Thyroid gland (tissue), 4 donors: ENCODE data around the gene C6orf52. TPM values are rescaled to one million over a fixed set of nuclear protein-coding genes. Genes with fewer than 3 reads are reported as not detected.
"Not testable (repeated sequence)": the region's sequence is repeated elsewhere in the genome, so short reads cannot be mapped to it uniquely, and the experiment has no call there.

ENCODE experiments used
- DNase-seq, 2 donors: peaks; one replicate each; pipeline ENCODE4 v3.0.0-alpha.2; 2019
- H3K27ac ChIP-seq, 3 donors: fragments of 200-600 bp; sonication (generic); 1 replicate in 2 of 3; 2 replicates in 1 of 3; pipeline ENCODE4 v1.5.1; 2016 to 2019; ENCODE audit warnings: mild to moderate bottlenecking in 1 of 3, moderate library complexity in 1 of 3
- H3K27me3 ChIP-seq: fragments of 200-600 bp; sonication (generic); one replicate; pipeline ENCODE4 v1.5.1; 2019
- H3K36me3 ChIP-seq, 2 donors: fragments of 200-600 bp; sonication (generic); one replicate each; pipeline ENCODE4 v1.5.1; 2016 to 2019
- H3K4me1 ChIP-seq, 2 donors: fragments of 200-600 bp; sonication (generic); one replicate each; pipeline ENCODE4 v1.5.1; 2017 to 2019
- H3K4me3 ChIP-seq, 3 donors: fragments of 200-600 bp; sonication (generic); replicated peaks in 1 of 3; 1 replicate in 2 of 3; 2 replicates in 1 of 3; pipeline ENCODE4 v1.5.1; 2016; ENCODE audit warnings: mild to moderate bottlenecking in 1 of 3
- H3K9me3 ChIP-seq: fragments of 200-600 bp; sonication (generic); one replicate; pipeline ENCODE4 v1.5.1; 2017
- CTCF ChIP-seq, 6 experiments: fragments of 200-600 bp in 3 of 6; fragments of 450-650 bp in 3 of 6; sonication (generic) in 3 of 6; IDR thresholded peaks; one replicate each; pipeline ENCODE4 v1.5.1; 2016 to 2019; ENCODE audit warnings: antibody characterized with exemption in 6 of 6, mild to moderate bottlenecking in 2 of 6, inconsistent platforms in 1 of 6, moderate library complexity in 1 of 6
- POLR2A ChIP-seq, 2 donors: fragments of 450-650 bp; IDR thresholded peaks; one replicate each; pipeline ENCODE4 v1.6.1; 2017; ENCODE audit warnings: antibody characterized with exemption in 2 of 2, mild to moderate bottlenecking in 2 of 2, moderate library complexity in 1 of 2
- WGBS, 2 donors: methylation state at CpG; one replicate each; pipeline ENCODE4 v1.1.5; 2017; 5-methylcytosine and 5-hydroxymethylcytosine counted together
- intact Hi-C: fragments of 100-400 bp; cut with DNase I; formaldehyde crosslinking; loops from one replicate; pipeline ENCODE4 v1.15.1; 2023
- total RNA-seq, 4 donors: library from RNA; depleted of rRNA; stranded (reverse); fragments of >200 nt; gene quantifications; one replicate each; pipeline ENCODE4 v1.2.3, GENCODE V29; 2016

The C6orf52 gene
- total RNA-seq, 4 donors from 2014 or later = not detected

GRCh38 chr6:10725044-10725443 lies 30.6 kb upstream of the C6orf52 start:
- no peak overlapping the region for H3K4me3 ChIP-seq
- no peak for DNase-seq
- H3K27me3 ChIP-seq = no peaks in the 10 kb centered on the region
- no peak overlapping the region for H3K27ac ChIP-seq
- TF ChIP-seq CTCF (IDR thresholded peaks at IDR 0.05) = no peak
- TF ChIP-seq POLR2A (IDR thresholded peaks at IDR 0.05) = no peak
- intact Hi-C loops = no loop called here
- 71 to 86% methylated on average over 6 of the region's 6 CpGs for WGBS, 2 donors
- peaks cover 8 to 20% of the 10 kb centered on the region in 2 donors for H3K36me3 ChIP-seq
- H3K9me3 ChIP-seq = no peaks in the 10 kb centered on the region
- peaks cover 17 to 19% of the 10 kb centered on the region in 2 donors for H3K4me1 ChIP-seq

- Histone ChIP-seq H3K4me1 (peaks cover 17 to 19% of the 10 kb centered on the region in 2 donors), H3K36me3 (peaks cover 0 to 5% of the 10 kb centered on the region in 2 donors), H3K27me3 (no peaks in the 10 kb centered on the region), H3K27ac (peak overlapping the region in 2 of 3 donors; percentile 76 to 78), H3K9me3 (no peaks in the 10 kb centered on the region), H3K4me3 (peak overlapping the region in 2 of 3 donors; percentile 71 to 91)
- DNase-seq = peak in 1 of 2 donors; percentile 32
- no peak for TF ChIP-seq POLR2A (IDR thresholded peaks at IDR 0.05)
- no peak for TF ChIP-seq CTCF (IDR thresholded peaks at IDR 0.05)
- 25 to 35% methylated on average over 7 of the region's 7 CpGs for whole genome bisulfite sequencing, 2 donors
- intact Hi-C loops = no loop called here
These were observed 29.1 kb upstream of the C6orf52 start for GRCh38 chr6:10723567-10723881.

DNA sequence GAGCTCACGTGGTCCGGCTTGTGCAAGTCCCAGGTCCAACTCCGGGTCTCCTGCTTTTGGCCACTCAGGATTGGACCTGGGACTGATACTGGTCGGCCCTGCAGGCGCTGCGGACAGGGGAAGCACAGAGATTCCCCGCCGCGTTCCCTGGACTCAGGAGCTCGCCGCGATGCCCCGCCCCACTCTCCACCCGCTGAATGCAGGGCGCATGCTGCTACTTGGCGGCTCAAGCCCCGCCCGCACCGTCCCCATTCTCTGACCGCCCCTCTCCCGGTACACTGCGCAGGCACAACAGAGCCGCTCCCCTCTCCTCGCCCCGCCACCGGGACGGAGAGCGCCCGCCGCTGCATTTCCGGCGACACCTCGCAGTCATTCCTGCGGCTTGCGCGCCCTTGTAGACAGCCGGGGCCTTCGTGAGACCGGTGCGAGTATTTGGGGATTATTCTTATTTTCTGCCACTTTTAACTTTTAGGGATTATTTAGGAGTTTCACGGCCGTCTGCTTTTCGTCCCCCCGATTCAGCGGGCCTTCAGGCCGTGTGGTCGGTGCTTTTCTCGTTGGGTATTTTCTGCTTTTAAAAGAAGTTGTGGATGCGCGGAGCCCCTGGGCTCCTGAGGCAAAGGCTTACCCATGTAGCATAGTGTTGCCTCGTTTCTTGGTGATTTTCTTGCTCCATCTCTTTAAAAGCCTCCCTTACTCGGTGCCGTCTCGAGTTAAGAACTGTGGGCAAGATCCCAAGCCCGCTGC lies 28.6 kb upstream of the C6orf52 start, which contains the start of gene TMEM14C:
Gene TMEM14C, plus strand, starts transcription at position 251 of the 747 bp plus-strand sequence. CDS start 1,544 bp downstream, outside the sequence.
- H3K27me3 ChIP-seq = no peaks in the 10 kb centered on the region
- TF ChIP-seq CTCF (IDR thresholded peaks at IDR 0.05) (peak in 1 of 6 experiments; percentile 38), POLR2A (IDR thresholded peaks at IDR 0.05) (peak; percentile 60 to 92)
- 1% methylated on average over 42 to 43 of the region's 55 CpGs for WGBS, 2 donors
- peak within 1 kb of the TSS; percentile 78 to 90 (median 82) for H3K27ac ChIP-seq
- intact Hi-C loops = no loop called here
- H3K4me1 ChIP-seq = peaks cover 17 to 19% of the 10 kb centered on the region in 2 donors
- peaks cover 0 to 4% of the 10 kb centered on the region in 2 donors for H3K36me3 ChIP-seq
- no peaks in the 10 kb centered on the region for H3K9me3 ChIP-seq
- peak within 1 kb of the TSS; percentile 69 to 91 (median 71) for H3K4me3 ChIP-seq
- DNase-seq = peak; percentile 100

DNA sequence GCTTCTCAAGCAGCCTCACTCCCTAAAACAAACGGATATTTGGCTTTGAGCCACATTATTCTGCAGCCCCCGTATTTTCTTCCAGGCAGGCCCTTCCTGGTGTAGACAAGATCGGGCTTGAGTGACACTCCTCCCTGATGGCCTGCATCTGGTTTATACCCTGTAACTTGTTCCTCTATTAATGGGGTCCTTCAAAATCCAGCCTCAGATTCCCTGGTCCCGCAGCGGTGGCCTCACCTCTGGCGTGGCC lies 28.1 kb upstream of the C6orf52 start:
- Histone ChIP-seq H3K27me3 (no peaks in the 10 kb centered on the region), H3K9me3 (no peaks in the 10 kb centered on the region), H3K27ac (peak overlapping the region; percentile 65 to 82 (median 78)), H3K4me1 (peaks cover 17 to 19% of the 10 kb centered on the region in 2 donors), H3K36me3 (peaks cover 0 to 4% of the 10 kb centered on the region in 2 donors), H3K4me3 (peak overlapping the region in 2 of 3 donors; percentile 18 to 71)
- intact Hi-C loops = no loop called here
- DNase-seq = no peak
- TF ChIP-seq CTCF (IDR thresholded peaks at IDR 0.05) (no peak), POLR2A (IDR thresholded peaks at IDR 0.05) (no peak)
- WGBS, 2 donors = 1 to 2% methylated on average over 6 of the region's 6 CpGs

GRCh38 chr6:10721850-10722569 lies 27.6 kb upstream of the C6orf52 start:
- peaks cover 17 to 19% of the 10 kb centered on the region in 2 donors for H3K4me1 ChIP-seq
- no peaks in the 10 kb centered on the region for H3K9me3 ChIP-seq
- H3K36me3 ChIP-seq = peaks cover 0 to 4% of the 10 kb centered on the region in 2 donors
- H3K27me3 ChIP-seq = no peaks in the 10 kb centered on the region
- peak overlapping the region; percentile 65 to 82 (median 78) for H3K27ac ChIP-seq
- H3K4me3 ChIP-seq = peak overlapping the region in 2 of 3 donors; percentile 18 to 71
- TF ChIP-seq POLR2A (IDR thresholded peaks at IDR 0.05) (no peak), CTCF (IDR thresholded peaks at IDR 0.05) (no peak)
- intact Hi-C loops = no loop called here
- no peak for DNase-seq
- WGBS, 2 donors = 69 to 71% methylated on average over 11 of the region's 11 CpGs

DNA sequence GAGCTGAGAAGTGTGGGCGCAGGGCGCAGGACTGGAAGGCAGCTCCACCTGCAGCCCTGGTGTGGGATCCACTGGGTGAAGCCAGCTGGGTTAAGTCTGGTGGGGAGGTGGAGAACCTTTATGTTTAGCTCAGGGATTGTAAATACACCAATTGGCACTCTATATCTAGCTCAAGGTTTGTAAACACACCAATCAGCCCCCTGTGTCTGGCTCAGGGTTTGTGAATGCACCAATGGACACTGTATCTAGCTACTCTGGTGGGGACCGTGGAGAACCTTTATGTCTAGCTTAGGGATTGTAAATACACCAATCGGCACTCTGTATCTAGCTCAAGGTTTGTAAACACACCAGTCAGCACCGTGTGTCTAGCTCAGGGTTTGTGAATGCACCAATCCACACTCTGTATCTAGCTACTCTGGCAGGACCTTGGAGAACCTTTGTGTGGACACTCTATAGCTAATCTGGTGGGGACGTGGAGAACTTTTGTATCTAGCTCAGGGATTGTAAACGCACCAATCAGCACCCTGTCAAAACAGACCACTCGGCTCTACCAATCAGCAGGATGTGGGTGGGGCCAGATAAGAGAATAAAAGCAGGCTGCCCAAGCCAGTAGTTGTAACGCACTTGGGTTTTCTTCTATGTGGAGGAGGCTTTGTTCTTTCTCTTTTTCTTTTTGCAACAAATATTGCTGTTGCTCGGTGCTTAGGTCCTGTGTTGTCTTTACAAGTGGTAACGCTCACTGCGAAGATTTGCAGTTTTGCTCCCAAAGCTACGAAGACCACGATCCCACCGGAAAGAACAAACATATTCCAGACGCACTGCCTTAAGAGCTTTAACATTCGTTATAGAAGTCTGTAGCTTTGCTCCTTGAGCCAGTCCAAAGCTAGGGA lies 26.8 kb upstream of the C6orf52 start:
- Histone ChIP-seq H3K27ac (peak overlapping the region in 1 of 3 donors; percentile 79), H3K4me1 (peaks cover 17 to 19% of the 10 kb centered on the region in 2 donors), H3K4me3 (peak overlapping the region in 1 of 3 donors; percentile 37)
- H3K36me3 ChIP-seq, H3K27me3 ChIP-seq, H3K9me3 ChIP-seq, intact Hi-C loops: not testable (repeated sequence)
- DNase-seq = peak in 1 of 2 donors; percentile 13
- 88% methylated on average over 17 of the region's 17 CpGs for WGBS, 2 donors
